HG03354 (cell line): ENCODE results near the gene FANCM.
"Not testable (repeated sequence)": the region's sequence is repeated elsewhere in the genome, so short reads cannot be mapped to it uniquely, and the experiment has no call there.

Experiments
- ATAC-seq: cut with Tn5 transposase; IDR thresholded peaks from one replicate; pipeline ENCODE4 v1.9.1; 2021; ENCODE audit warnings: mild to moderate bottlenecking; ENCODE audit not compliant: unreplicated experiment, poor library complexity, severe bottlenecking

Gene FANCM

DNA sequence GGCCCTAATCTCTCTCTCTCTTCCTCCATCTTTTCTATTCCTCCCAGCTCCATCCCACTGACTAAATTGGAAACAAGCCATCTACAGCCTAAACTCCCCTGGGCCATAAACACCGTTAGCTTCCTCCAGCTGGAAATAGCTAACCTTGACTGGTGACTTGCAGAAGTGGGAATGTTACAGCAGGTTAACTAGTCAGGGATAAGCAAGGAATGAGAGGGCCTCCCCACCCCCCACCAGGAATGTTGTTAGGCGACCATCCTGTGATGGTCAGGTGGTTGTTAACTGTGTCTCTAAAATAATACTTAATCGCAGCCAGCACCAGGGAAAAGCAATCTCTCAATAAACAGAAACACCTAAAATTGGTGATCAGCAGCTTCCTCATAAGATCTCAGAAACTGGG is 76.5 kb downstream of the FANCM start:
- no peak for ATAC-seq

- ATAC-seq: not testable (repeated sequence)
Measured at GRCh38 chr14:45213716-45214115, 78.0 kb downstream of the FANCM start.

- not testable (repeated sequence) for ATAC-seq
Measured at GRCh38 chr14:45214341-45214740, 78.6 kb downstream of the FANCM start.

DNA sequence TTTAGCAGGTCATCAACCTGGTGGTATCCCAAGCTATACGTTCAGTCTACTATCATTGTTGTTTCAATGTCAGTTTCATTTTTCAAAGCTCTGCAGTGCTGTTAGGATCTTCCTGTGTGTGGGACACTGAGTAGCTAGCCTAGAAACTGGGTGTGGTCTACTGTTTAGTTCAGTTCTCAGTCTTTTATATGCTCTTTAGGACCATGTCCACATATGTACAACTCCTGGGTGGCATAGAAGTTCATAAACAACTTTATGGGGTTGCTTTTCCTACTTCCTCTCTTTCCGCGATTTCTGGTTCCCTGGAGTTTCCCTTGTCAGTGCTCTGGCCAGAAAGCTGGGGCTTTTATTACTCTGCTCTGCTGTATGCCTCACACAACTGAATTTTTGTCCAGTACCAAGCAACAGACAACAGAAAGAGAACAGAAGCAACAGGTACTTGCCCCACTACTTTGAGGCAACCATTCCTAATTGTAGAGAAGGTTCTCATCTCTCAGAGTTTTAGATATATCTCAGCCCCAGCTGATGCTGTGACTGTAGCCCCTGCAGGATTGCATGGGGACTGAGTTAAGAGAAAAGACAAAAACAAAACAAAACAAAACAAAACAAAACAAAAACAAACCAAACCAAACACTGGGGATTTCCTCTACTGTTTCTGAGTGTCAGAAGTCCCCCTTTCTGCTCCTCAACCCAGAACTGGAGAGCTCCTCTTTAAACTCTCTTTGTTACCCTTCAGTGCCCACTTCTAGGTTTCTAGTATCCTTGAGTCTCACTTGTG is 86.9 kb downstream of the FANCM start:
- no peak for ATAC-seq

- ATAC-seq: no peak
Measured at GRCh38 chr14:45227566-45227965, 91.8 kb downstream of the FANCM start.

DNA sequence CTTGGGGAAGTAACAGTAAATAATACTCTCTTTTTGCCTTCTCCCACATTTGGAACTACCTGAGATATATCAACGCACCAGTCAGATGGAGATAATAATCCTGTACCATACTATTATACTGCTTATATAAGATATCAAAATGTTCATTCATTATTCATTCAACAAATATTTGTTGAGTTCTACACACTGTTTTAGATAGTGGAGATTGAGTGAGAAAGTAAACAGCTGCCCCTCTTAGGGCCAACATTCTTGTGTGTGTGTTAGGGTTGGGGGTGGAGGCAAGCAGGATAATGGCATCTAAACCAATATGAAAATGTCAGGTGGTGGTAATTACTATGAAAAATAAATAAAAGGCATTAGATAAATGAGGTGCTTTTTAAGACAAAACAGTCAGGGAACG is 103.3 kb downstream of the FANCM start:
- no peak for ATAC-seq

GRCh38 chr14:45242706-45243105 is 107.0 kb downstream of the FANCM start:
- ATAC-seq: no peak

DNA sequence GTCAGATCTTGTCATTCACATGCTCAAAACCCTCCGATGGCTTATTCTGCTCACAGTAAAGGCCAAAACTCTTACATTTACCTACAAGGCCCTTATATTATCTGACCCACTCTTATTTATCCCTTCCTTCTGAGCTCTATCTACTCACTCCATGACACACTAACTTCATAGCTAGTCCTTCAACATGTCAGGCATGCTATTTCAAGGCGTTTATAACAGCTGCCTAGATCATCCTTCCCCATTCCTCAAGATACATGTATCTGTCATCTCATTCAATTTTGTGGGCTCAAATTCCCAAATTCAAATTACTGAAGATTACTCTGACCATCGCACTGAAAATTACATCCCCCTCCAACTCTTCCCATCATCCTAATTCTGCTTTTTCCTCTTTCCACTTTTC is 110.4 kb downstream of the FANCM start:
- no peak for ATAC-seq

- no peak for ATAC-seq
Measured at GRCh38 chr14:45246691-45247090, 111.0 kb downstream of the FANCM start.

DNA sequence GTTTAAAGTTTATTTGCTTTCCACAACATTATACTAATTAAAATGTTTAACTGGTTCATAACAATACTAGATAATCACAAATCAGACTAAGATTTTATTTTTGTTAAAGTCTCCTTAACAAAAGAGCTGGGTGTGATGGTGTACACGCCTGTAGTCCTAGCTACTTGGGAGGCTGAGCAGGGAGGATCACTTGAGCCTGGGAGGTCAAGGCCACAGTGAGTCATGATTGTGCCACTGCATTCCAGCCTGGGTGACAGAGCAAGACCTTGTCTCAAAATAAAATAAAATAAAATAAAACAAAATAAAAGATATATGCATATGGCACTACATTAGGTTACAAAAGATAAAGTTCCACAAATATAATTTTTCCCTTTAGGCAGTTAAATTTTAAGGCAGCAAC is 111.7 kb downstream of the FANCM start:
- no peak for ATAC-seq

GRCh38 chr14:45249856-45250575 is 114.3 kb downstream of the FANCM start:
- ATAC-seq: peak; percentile 31
